DOHH2 (cell line): ENCODE measurements around the gene VPS45.
"Not testable (repeated sequence)": the region's sequence is repeated elsewhere in the genome, so short reads cannot be mapped to it uniquely, and the experiment has no call there.

Experiments
- H3F3A ChIP-seq: fragments of 200-600 bp; sonication (generic), shearing (Covaris generic); 2 replicates; pipeline ENCODE4 v1.6.0; 2016; ENCODE audit warnings: antibody characterized with exemption, mild to moderate bottlenecking; ENCODE audit not compliant: control insufficient read depth, insufficient read depth
- H3K27ac ChIP-seq: fragments of 200-600 bp; sonication (generic); 2 replicates; pipeline ENCODE4 v1.5.1; 2014; ENCODE audit warnings: low read depth, mild to moderate bottlenecking, low read length, moderate library complexity
- H3K27me3 ChIP-seq: fragments of 200-600 bp; sonication (generic); 2 replicates; pipeline ENCODE4 v1.6.1; 2014; ENCODE audit warnings: mild to moderate bottlenecking, low read length, mixed read lengths; ENCODE audit not compliant: control insufficient read depth
- H3K36me3 ChIP-seq: fragments of 200-600 bp; sonication (generic); 2 replicates; pipeline ENCODE4 v1.6.1; 2014; ENCODE audit warnings: mild to moderate bottlenecking, low read length, moderate library complexity, mixed read lengths; ENCODE audit not compliant: control insufficient read depth
- H3K4me1 ChIP-seq: fragments of 200-600 bp; sonication (generic); 2 replicates; pipeline ENCODE4 v1.6.1; 2014; ENCODE audit warnings: mild to moderate bottlenecking, low read length, mixed read lengths; ENCODE audit not compliant: control insufficient read depth
- H3K4me2 ChIP-seq: fragments of 200-600 bp; sonication (generic); 2 replicates; pipeline ENCODE4 v1.6.0; 2014; ENCODE audit warnings: mild to moderate bottlenecking, low read length, moderate library complexity
- H3K4me3 ChIP-seq: fragments of 200-600 bp; sonication (generic); 2 replicates; pipeline ENCODE4 v1.5.1; 2014; ENCODE audit warnings: mild to moderate bottlenecking, low read length, mixed read lengths
- H3K79me2 ChIP-seq: fragments of 200-600 bp; sonication (generic); 2 replicates; pipeline ENCODE4 v1.6.1; 2014; ENCODE audit warnings: mild to moderate bottlenecking, low read length, mixed read lengths; ENCODE audit not compliant: control insufficient read depth
- H3K9me2 ChIP-seq: fragments of 200-600 bp; sonication (generic); replicated peaks from 2 replicates; pipeline ENCODE4 v1.6.1; 2014; ENCODE audit warnings: mild to moderate bottlenecking, low read length, mixed read lengths; ENCODE audit not compliant: control insufficient read depth
- H3K9me3 ChIP-seq: fragments of 200-600 bp; sonication (generic); 2 replicates; pipeline ENCODE4 v1.6.1; 2014; ENCODE audit warnings: antibody characterized with exemption, low read length, mixed read lengths; ENCODE audit not compliant: control insufficient read depth, insufficient read depth
- H4K20me1 ChIP-seq: fragments of 200-600 bp; sonication (generic); 2 replicates; pipeline ENCODE4 v1.6.0; 2014; ENCODE audit warnings: low read depth, mild to moderate bottlenecking, antibody characterized with exemption, low read length, moderate library complexity; ENCODE audit not compliant: control insufficient read depth, insufficient read depth
- EZH2phosphoT487 ChIP-seq: fragments of 200-600 bp; sonication (generic); IDR thresholded peaks from 2 replicates; pipeline ENCODE4 v1.6.1; 2017; ENCODE audit warnings: borderline replicate concordance, mild to moderate bottlenecking, antibody characterized with exemption, low read length, moderate library complexity, mixed read lengths
- TF ChIP-seq, protein P1 (sequence below): fragments of 200-600 bp; sonication (generic); IDR thresholded peaks from one replicate; pipeline ENCODE4 v1.5.1; 2014; ENCODE audit warnings: antibody characterized with exemption, mild to moderate bottlenecking, low read depth, low read length; ENCODE audit not compliant: poor library complexity, severe bottlenecking

Gene VPS45

DNA sequence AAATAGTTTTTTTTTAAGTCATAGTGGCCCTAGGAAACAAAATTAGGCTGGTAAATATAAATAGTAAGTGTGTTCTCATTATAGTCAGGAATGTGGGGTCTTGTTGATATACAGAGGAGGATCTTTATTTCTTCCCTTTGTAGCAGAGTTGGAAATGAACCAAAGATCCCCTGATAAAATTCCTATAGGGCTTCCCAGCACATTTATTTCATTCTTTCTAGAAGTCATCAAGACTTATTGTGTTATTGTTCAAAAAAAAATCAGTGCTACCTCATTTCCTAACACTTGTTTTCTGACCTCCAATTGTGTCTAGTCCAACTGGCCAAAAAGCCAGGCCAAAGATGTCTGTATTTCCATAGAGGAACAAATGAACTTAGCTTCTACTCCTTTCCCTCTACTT is 74.5 kb downstream of the VPS45 start:
- Histone ChIP-seq H3K9me2 (no peaks in the 10 kb centered on the region), H3F3A (peaks cover 9% of the 10 kb centered on the region), H3K27ac (no peak overlapping the region), H3K27me3 (no peaks in the 10 kb centered on the region), H3K4me3 (no peak overlapping the region), H3K9me3 (no peaks in the 10 kb centered on the region), H4K20me1 (no peaks in the 10 kb centered on the region), H3K4me1 (peaks cover 28% of the 10 kb centered on the region), H3K79me2 (no peaks in the 10 kb centered on the region), H3K4me2 (no peak overlapping the region), H3K36me3 (no peaks in the 10 kb centered on the region)
- TF ChIP-seq, protein P1, sequence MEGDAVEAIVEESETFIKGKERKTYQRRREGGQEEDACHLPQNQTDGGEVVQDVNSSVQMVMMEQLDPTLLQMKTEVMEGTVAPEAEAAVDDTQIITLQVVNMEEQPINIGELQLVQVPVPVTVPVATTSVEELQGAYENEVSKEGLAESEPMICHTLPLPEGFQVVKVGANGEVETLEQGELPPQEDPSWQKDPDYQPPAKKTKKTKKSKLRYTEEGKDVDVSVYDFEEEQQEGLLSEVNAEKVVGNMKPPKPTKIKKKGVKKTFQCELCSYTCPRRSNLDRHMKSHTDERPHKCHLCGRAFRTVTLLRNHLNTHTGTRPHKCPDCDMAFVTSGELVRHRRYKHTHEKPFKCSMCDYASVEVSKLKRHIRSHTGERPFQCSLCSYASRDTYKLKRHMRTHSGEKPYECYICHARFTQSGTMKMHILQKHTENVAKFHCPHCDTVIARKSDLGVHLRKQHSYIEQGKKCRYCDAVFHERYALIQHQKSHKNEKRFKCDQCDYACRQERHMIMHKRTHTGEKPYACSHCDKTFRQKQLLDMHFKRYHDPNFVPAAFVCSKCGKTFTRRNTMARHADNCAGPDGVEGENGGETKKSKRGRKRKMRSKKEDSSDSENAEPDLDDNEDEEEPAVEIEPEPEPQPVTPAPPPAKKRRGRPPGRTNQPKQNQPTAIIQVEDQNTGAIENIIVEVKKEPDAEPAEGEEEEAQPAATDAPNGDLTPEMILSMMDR: no peak
- TF ChIP-seq EZH2phosphoT487: no peak

DNA sequence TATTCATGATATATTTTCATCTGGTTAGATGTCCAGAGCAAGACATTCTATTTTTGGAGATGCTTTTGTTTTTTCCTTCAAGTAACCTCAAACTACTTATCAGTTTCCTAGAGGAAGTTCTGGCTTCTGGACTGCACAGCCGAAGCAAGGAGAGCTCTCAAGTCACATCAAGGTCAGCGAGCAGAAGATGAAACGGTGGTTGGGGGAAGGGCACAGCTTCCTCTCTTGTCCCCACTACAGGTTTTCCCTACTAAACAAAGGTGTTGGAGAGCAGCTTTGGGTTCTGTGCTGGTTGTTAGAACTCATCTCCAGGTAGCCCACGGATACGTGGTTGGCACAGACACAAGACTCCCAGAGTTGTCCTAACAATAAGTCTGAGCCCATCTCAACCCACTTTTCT is 77.0 kb downstream of the VPS45 start:
- Histone ChIP-seq H3K27me3 (no peaks in the 10 kb centered on the region), H3K9me2 (no peaks in the 10 kb centered on the region), H4K20me1 (no peaks in the 10 kb centered on the region), H3K36me3 (no peaks in the 10 kb centered on the region), H3K79me2 (peaks cover 18% of the 10 kb centered on the region), H3K27ac (no peak overlapping the region), H3K4me3 (no peak overlapping the region), H3K4me2 (no peak overlapping the region), H3F3A (peaks cover 12% of the 10 kb centered on the region), H3K4me1 (peaks cover 41% of the 10 kb centered on the region), H3K9me3 (no peaks in the 10 kb centered on the region)
- TF ChIP-seq EZH2phosphoT487: no peak
- TF ChIP-seq, protein P1: no peak

DNA sequence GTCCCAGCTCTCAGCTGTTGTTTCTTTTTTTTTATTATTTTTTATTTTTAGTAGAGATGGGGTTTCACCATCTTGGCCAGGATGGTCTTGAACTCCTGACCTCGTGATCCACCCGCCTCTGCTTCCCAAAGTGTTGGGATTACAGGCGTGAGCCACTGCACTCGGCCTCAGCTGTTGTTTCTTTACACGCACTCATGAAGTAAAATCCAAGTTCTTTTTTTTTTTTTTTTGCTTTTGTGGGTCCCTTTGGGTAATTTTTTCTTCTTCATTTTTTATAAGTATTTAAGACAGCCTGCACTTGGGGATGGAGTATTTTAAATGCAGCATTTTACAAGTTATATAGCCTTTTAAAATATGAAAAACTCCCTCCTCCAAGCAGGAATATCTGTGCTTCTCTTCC is 78.4 kb downstream of the VPS45 start:
- Histone ChIP-seq H3F3A (peaks cover 15% of the 10 kb centered on the region), H3K4me1 (peaks cover 43% of the 10 kb centered on the region), H3K79me2 (peaks cover 26% of the 10 kb centered on the region)
- not testable (repeated sequence) for H3K4me3 ChIP-seq, H3K4me2 ChIP-seq, H3K9me3 ChIP-seq, H3K36me3 ChIP-seq, H3K27me3 ChIP-seq, H3K9me2 ChIP-seq, H3K27ac ChIP-seq, H4K20me1 ChIP-seq

DNA sequence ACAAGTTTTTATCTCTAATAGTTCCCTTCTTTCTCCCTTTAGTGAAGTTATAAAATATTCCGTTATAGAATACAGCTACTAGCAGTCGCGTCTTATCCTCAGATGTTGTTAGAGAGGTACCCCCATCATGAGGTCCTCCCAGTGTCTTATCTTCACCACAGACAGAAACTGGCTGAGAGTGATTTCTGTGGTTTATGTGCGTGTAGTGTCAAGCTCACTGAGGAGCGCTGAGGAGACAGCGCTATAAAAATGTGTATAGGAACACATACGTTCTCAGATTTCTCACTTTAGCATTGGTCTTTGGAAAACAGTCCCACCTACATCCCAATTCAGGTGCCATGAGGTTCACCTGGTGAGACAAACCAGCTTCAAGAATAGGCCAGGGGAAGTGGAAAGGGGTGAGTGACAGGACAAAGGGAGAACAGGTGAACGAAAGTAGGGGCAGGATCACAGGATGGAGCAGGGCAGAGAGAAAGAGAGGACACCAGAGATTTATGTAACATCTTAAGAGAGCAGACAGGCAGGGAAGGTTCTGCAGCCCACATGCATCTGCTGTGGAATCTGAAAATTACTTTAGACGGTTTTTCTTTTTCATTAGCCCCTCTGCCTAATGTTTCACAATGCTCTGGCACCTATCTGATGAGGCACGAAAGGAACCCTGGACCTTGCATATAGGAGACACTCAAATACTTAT is 79.4 kb downstream of the VPS45 start:
- peaks cover 49% of the 10 kb centered on the region for H3K4me1 ChIP-seq
- no peaks in the 10 kb centered on the region for H4K20me1 ChIP-seq
- H3K9me3 ChIP-seq: no peaks in the 10 kb centered on the region
- no peaks in the 10 kb centered on the region for H3K27me3 ChIP-seq
- TF ChIP-seq, protein P1: no peak
- TF ChIP-seq EZH2phosphoT487: no peak
- no peak overlapping the region for H3K4me3 ChIP-seq
- peaks cover 21% of the 10 kb centered on the region for H3F3A ChIP-seq
- H3K79me2 ChIP-seq: peaks cover 36% of the 10 kb centered on the region
- peaks cover 17% of the 10 kb centered on the region for H3K36me3 ChIP-seq
- H3K4me2 ChIP-seq: peak overlapping the region; percentile 24; the same call in 1 of the 2 replicates
- no peak overlapping the region for H3K27ac ChIP-seq
- no peaks in the 10 kb centered on the region for H3K9me2 ChIP-seq
